Neural crest cell (in vitro differentiated cells): ENCODE results near the gene PIANP. TPM values are rescaled to one million over a fixed set of nuclear protein-coding genes. Genes with fewer than 3 reads are reported as not detected.
"Not testable (repeated sequence)": the region's sequence is repeated elsewhere in the genome, so short reads cannot be mapped to it uniquely, and the experiment has no call there.

Experiments
- DNase-seq: peaks from one replicate; pipeline ENCODE4 v3.0.0; 2021; ENCODE audit warnings: low read depth, mixed read lengths, low spot score
- H3K27ac Mint-ChIP-seq: one replicate; pipeline ENCODE4 v1.8.0; 2021; ENCODE audit warnings: mild to moderate bottlenecking, mixed read lengths; ENCODE audit not compliant: unreplicated experiment
- H3K27me3 Mint-ChIP-seq: 2 replicates; pipeline ENCODE4 v1.8.0; 2021; ENCODE audit warnings: low read depth, mild to moderate bottlenecking, mixed read lengths
- H3K36me3 Mint-ChIP-seq: 2 replicates; pipeline ENCODE4 v1.8.0; 2021; ENCODE audit warnings: low read depth, mild to moderate bottlenecking, mixed read lengths
- H3K4me1 Mint-ChIP-seq: 2 replicates; pipeline ENCODE4 v1.8.0; 2021; ENCODE audit warnings: mixed read lengths
- H3K4me3 Mint-ChIP-seq: one replicate; pipeline ENCODE4 v1.8.0; 2021; ENCODE audit warnings: mild to moderate bottlenecking, mixed read lengths
- H3K9me3 Mint-ChIP-seq: 2 replicates; pipeline ENCODE4 v1.8.0; 2021; ENCODE audit warnings: mixed read lengths
- CTCF ChIP-seq: fragments of 200-600 bp; sonication (generic); conservative IDR thresholded peaks from 2 replicates; pipeline ENCODE4 v1.5.0; 2021; ENCODE audit warnings: antibody characterized with exemption, mild to moderate bottlenecking
- total RNA-seq: library from RNA; stranded (reverse); gene quantifications from 2 replicates; pipeline ENCODE4 v1.2.1, GENCODE V29; 2021

PIANP gene
- total RNA-seq, 1 donor from 2014 or later, result 8.6 TPM

GRCh38 chr12:6708960-6709394, 8.4 kb upstream of the PIANP start:
- H3K27me3 Mint-ChIP-seq, result peaks cover 15% of the 10 kb centered on the region
- H3K4me1 Mint-ChIP-seq, result peaks cover 6% of the 10 kb centered on the region
- peaks cover 2% of the 10 kb centered on the region for H3K9me3 Mint-ChIP-seq
- DNase-seq, result no peak
- no peaks in the 10 kb centered on the region for H3K36me3 Mint-ChIP-seq
- no peak overlapping the region for H3K4me3 Mint-ChIP-seq
- no peak for TF ChIP-seq CTCF
- H3K27ac Mint-ChIP-seq, result peak overlapping the region; percentile 79

DNA sequence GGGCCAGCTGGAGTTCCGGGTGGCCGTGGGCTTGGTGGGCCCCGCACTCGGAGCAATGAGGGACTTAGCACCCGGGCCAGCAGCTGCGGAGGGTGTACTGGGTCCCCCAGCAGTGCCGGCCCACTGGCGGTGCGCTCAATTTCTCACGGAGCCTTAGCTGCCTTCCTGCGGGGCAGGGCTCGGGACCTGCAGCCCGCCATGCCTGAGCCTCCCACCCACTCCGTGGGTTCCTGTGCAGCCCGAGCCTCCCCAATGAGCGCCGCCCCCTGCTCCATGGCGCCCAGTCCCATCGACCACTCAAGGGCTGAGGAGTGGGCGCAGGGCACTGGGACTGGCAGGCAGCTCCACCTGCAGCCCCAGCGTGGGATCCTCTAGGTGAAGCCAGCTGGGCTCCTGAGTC, 7.7 kb upstream of the PIANP start:
- H3K9me3 Mint-ChIP-seq, H3K4me3 Mint-ChIP-seq, H3K4me1 Mint-ChIP-seq: not testable (repeated sequence)

DNA sequence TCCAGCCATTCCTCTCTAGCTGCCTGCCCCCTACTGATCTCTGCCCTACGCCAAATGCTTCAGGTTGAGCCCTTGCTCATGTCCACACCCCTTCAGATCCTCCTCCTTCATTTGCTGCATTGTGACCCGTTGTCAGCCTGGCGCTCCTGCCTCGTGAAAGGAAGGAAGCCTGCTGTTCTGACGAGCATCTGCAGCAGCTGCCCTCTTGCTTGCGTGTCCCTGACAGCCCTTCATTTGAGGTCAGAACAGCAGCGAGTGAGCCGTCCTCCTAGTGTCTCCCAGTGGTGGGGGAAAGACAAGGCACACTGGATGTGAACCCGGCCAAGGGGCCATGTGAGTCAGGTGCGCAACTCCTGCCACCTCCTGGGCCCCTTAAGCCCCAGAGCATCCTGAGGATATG, 3.0 kb upstream of the PIANP start:
- no peaks in the 10 kb centered on the region for H3K9me3 Mint-ChIP-seq
- H3K36me3 Mint-ChIP-seq, result no peaks in the 10 kb centered on the region
- H3K4me3 Mint-ChIP-seq, result peak overlapping the region; percentile 72
- peaks cover 58% of the 10 kb centered on the region for H3K27me3 Mint-ChIP-seq
- DNase-seq, result no peak
- H3K4me1 Mint-ChIP-seq, result peaks cover 19% of the 10 kb centered on the region
- no peak for TF ChIP-seq CTCF
- H3K27ac Mint-ChIP-seq, result peak overlapping the region; percentile 36

More for the DNA sequence above, 7.7 kb upstream of the PIANP start:
- not testable (repeated sequence) for H3K36me3 Mint-ChIP-seq, DNase-seq, H3K27ac Mint-ChIP-seq
- H3K27me3 Mint-ChIP-seq, result peaks cover 20% of the 10 kb centered on the region

DNA sequence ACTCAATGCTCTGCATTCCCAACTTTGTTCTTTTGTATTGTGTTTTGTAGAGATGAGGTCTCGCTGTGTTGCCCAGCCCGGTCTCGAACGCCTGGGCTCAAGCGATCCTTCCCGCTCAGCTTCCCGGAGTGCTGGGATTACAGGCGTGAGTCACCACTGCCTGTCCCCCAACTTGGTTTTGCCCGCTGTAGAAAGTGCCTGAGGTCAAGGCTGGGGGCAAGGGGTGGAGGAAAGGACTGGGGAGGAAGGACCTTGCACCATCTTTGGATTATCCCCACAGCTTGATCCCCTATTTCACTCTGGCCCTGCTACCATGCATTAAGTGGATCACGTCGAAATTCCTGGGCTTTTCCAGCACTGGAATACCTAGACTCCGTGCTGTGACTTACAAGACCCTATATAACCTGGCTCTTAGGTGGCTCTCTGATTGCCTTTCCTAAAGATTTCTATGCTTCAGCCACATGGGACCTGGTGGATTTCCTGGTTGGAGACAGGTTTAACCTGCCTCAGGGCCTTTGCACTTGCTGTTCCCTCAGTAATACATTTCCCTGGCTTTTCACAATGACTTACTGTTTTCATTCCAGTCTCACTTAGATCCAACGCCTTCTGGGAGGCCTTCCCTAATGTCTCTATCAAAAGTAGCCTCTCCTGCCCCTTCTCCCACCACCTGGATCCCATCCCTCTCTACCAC, 608 bp upstream of the PIANP start:
- H3K36me3 Mint-ChIP-seq, result no peaks in the 10 kb centered on the region

GRCh38 chr12:6699989-6700645, 498 bp downstream of the PIANP start:
- Mint-ChIP-seq H3K4me1 (peaks cover 24% of the 10 kb centered on the region), H3K27me3 (peaks cover 67% of the 10 kb centered on the region), H3K36me3 (no peaks in the 10 kb centered on the region)

More for the DNA sequence above, 608 bp upstream of the PIANP start:
- TF ChIP-seq CTCF, result no peak
- no peak overlapping the region for H3K27ac Mint-ChIP-seq
- DNase-seq, result no peak
- H3K4me3 Mint-ChIP-seq, result peak overlapping the region; percentile 74
- H3K9me3 Mint-ChIP-seq, result no peaks in the 10 kb centered on the region
- H3K27me3 Mint-ChIP-seq, result peaks cover 71% of the 10 kb centered on the region
- H3K4me1 Mint-ChIP-seq, result peaks cover 24% of the 10 kb centered on the region

More at GRCh38 chr12:6699989-6700645, 498 bp downstream of the PIANP start:
- no peaks in the 10 kb centered on the region for H3K9me3 Mint-ChIP-seq
- H3K4me3 Mint-ChIP-seq, result peak overlapping the region; percentile 86
- peak; percentile 29 for DNase-seq
- TF ChIP-seq CTCF, result no peak
- no peak overlapping the region for H3K27ac Mint-ChIP-seq
